CD14-positive monocyte (primary cell): ENCODE results near the gene NMB. TPM values are rescaled to one million over a fixed set of nuclear protein-coding genes. Genes with fewer than 3 reads are reported as not detected.

Source experiments
- DNase-seq, 3 donors: peaks; one replicate each; pipeline ENCODE4 v3.0.0-alpha.2; 2011 to 2022
- H2AFZ ChIP-seq: 2 replicates; pipeline ENCODE4 v1.6.0; 2012; ENCODE audit warnings: mild to moderate bottlenecking, low read depth, low read length, inconsistent platforms; ENCODE audit not compliant: insufficient read depth, poor library complexity, severe bottlenecking
- H3K27ac ChIP-seq, 2 donors: 1 replicate in 1 of 2; 2 replicates in 1 of 2; pipeline ENCODE4 v1.5.1; 2012 to 2013; ENCODE audit warnings: low read length in 2 of 2, control low read depth in 1 of 2, inconsistent platforms in 1 of 2, low read depth in 1 of 2, mild to moderate bottlenecking in 1 of 2
- H3K27me3 ChIP-seq, 2 donors: one replicate each; pipeline versions ENCODE4 v1.6.0 to v1.6.1; 2011 to 2013; ENCODE audit warnings: low read length in 2 of 2; ENCODE audit not compliant: control insufficient read depth in 2 of 2, insufficient read depth in 2 of 2
- H3K36me3 ChIP-seq, 2 donors: replicated peaks in 1 of 2; 1 replicate in 1 of 2; 2 replicates in 1 of 2; pipeline versions ENCODE4 v1.5.1 to v1.6.1; 2012 to 2013; ENCODE audit warnings: low read length in 2 of 2, control low read depth in 1 of 2, inconsistent platforms in 1 of 2, mild to moderate bottlenecking in 1 of 2; ENCODE audit not compliant: insufficient read depth in 2 of 2, control insufficient read depth in 1 of 2
- H3K4me1 ChIP-seq, 2 donors: 1 replicate in 1 of 2; 2 replicates in 1 of 2; pipeline versions ENCODE4 v1.5.1 to v1.6.1; 2012 to 2013; ENCODE audit warnings: low read length in 2 of 2, control low read depth in 1 of 2, inconsistent platforms in 1 of 2, mild to moderate bottlenecking in 1 of 2, moderate library complexity in 1 of 2; ENCODE audit not compliant: insufficient read depth in 2 of 2, control insufficient read depth in 1 of 2
- H3K4me2 ChIP-seq: replicated peaks from 2 replicates; pipeline ENCODE3; 2012; ENCODE audit warnings: low read length, moderate library complexity, mild to moderate bottlenecking; ENCODE audit not compliant: poor library complexity, severe bottlenecking; ENCODE audit errors: extremely low read depth
- H3K4me3 ChIP-seq, 3 experiments: fragments of 200-600 bp in 1 of 3; sonication (generic) in 1 of 3; replicated peaks in 1 of 3; 1 replicate in 2 of 3; 2 replicates in 1 of 3; pipeline ENCODE4 v1.5.1; 2011 to 2013; ENCODE audit warnings: low read length in 3 of 3, mild to moderate bottlenecking in 3 of 3, control low read depth in 2 of 3, low read depth in 2 of 3, inconsistent platforms in 1 of 3, moderate library complexity in 1 of 3
- H3K79me2 ChIP-seq: 2 replicates; pipeline ENCODE4 v1.6.0; 2012; ENCODE audit warnings: mild to moderate bottlenecking, control low read depth, inconsistent platforms, low read length, moderate library complexity; ENCODE audit not compliant: insufficient read depth
- H3K9ac ChIP-seq: 2 replicates; pipeline ENCODE4 v1.6.0; 2017; ENCODE audit warnings: low read length, mild to moderate bottlenecking; ENCODE audit not compliant: insufficient read depth, poor library complexity, severe bottlenecking
- H3K9me3 ChIP-seq, 2 donors: replicated peaks in 1 of 2; 1 replicate in 1 of 2; 2 replicates in 1 of 2; pipeline versions ENCODE4 v1.5.1 to v1.6.1; 2012 to 2013; ENCODE audit warnings: low read length in 2 of 2, control low read depth in 1 of 2; ENCODE audit not compliant: control insufficient read depth in 1 of 2, insufficient read depth in 1 of 2
- H4K20me1 ChIP-seq: 2 replicates; pipeline ENCODE4 v1.6.0; 2012; ENCODE audit warnings: mild to moderate bottlenecking, low read length, control low read depth, moderate library complexity; ENCODE audit not compliant: insufficient read depth
- H3K27ac Mint-ChIP-seq, 7 donors: one replicate each; pipeline ENCODE4 v1.8.0; 2020; ENCODE audit warnings: mild to moderate bottlenecking in 7 of 7, mixed read lengths in 7 of 7, moderate library complexity in 6 of 7, inconsistent platforms in 2 of 7
- H3K27me3 Mint-ChIP-seq, 3 donors: one replicate each; pipeline ENCODE4 v1.8.0; 2021 to 2022; ENCODE audit warnings: low read depth in 3 of 3, mild to moderate bottlenecking in 3 of 3, mixed read lengths in 3 of 3, moderate library complexity in 3 of 3, inconsistent platforms in 1 of 3
- H3K36me3 Mint-ChIP-seq, 2 donors: one replicate each; pipeline ENCODE4 v1.8.0; 2020; ENCODE audit warnings: mixed read lengths in 2 of 2, inconsistent platforms in 1 of 2, mild to moderate bottlenecking in 1 of 2
- H3K4me1 Mint-ChIP-seq: one replicate; pipeline ENCODE4 v1.8.0; 2020; ENCODE audit warnings: mild to moderate bottlenecking, mixed read lengths
- H3K4me3 Mint-ChIP-seq, 2 donors: one replicate each; pipeline ENCODE4 v1.8.0; 2020; ENCODE audit warnings: mild to moderate bottlenecking in 2 of 2, mixed read lengths in 2 of 2, moderate library complexity in 1 of 2
- H3K9me3 Mint-ChIP-seq, 7 donors: one replicate each; pipeline ENCODE4 v1.8.0; 2020 to 2022; ENCODE audit warnings: mixed read lengths in 7 of 7, mild to moderate bottlenecking in 6 of 7, moderate library complexity in 6 of 7, inconsistent platforms in 2 of 7
- CTCF ChIP-seq: fragments of 200-600 bp; IDR thresholded peaks from one replicate; pipeline ENCODE4 v1.8.0; 2022; ENCODE audit warnings: antibody characterized with exemption, mild to moderate bottlenecking
- WGBS: methylation state at CpG from one replicate; pipeline ENCODE4 v1.1.5; 2013; ENCODE audit warnings: missing lambda C conversion rate; ENCODE audit not compliant: insufficient coverage; 5-methylcytosine and 5-hydroxymethylcytosine counted together
- intact Hi-C, 2 donors: fragments of 100-400 bp; cut with micrococcal nuclease; formaldehyde crosslinking; loops; one replicate each; pipeline versions ENCODE4 v1.15.0 to v1.15.1; 2023
- polyA plus RNA-seq, 3 donors: library from polyadenylated mRNA; depleted of rRNA in 1 of 3; unstranded in 2 of 3; stranded (reverse) in 1 of 3; fragments of 300-500 nt in 2 of 3; fragments of >200 nt in 1 of 3; fragmentation: Illumina TruSeq in 2 of 3; gene quantifications; 1 replicate in 2 of 3; 2 replicates in 1 of 3; pipeline ENCODE4 v1.2.3, GENCODE V29; 2012 to 2021

NMB gene
- polyA plus RNA-seq, 3 donors: 0.45 to 0.81 (median 0.56) TPM

GRCh38 chr15:84685304-84685703 is 27.3 kb upstream of the NMB start:
- peaks cover 12% of the 10 kb centered on the region for H3K4me1 Mint-ChIP-seq
- no peaks in the 10 kb centered on the region for H3K27me3 Mint-ChIP-seq
- H3K4me3 Mint-ChIP-seq: no peak overlapping the region
- DNase-seq: peak; percentile 36 to 67 (median 50)
- Histone ChIP-seq H3K36me3 (peaks cover 42 to 91% of the 10 kb centered on the region in 2 donors), H3K4me2 (no peak overlapping the region), H4K20me1 (peaks cover 77% of the 10 kb centered on the region), H3K4me1 (peaks cover 0 to 7% of the 10 kb centered on the region in 2 donors), H3K27ac (peak overlapping the region in 1 of 2 donors; percentile 31), H2AFZ (no peak overlapping the region), H3K79me2 (peaks cover 84% of the 10 kb centered on the region), H3K9ac (no peak overlapping the region), H3K4me3 (no peak overlapping the region), H3K27me3 (no peaks in the 10 kb centered on the region), H3K9me3 (no peaks in the 10 kb centered on the region)
- H3K9me3 Mint-ChIP-seq: peaks cover 0 to 4% (median 0%) of the 10 kb centered on the region in 7 donors
- H3K27ac Mint-ChIP-seq: peak overlapping the region; percentile 27 to 88 (median 76)
- 100% methylated on average over 3 of the region's 5 CpGs for WGBS
- intact Hi-C loops: no loop called here
- TF ChIP-seq CTCF: no peak
- peaks cover 57 to 82% of the 10 kb centered on the region in 2 donors for H3K36me3 Mint-ChIP-seq

GRCh38 chr15:84684092-84684491 is 26.1 kb upstream of the NMB start:
- H3K27ac Mint-ChIP-seq: peak overlapping the region in 2 of 7 donors; percentile 19 to 78
- H3K9me3 ChIP-seq: no peaks in the 10 kb centered on the region
- H3K4me1 ChIP-seq: peaks cover 0 to 7% of the 10 kb centered on the region in 2 donors
- H3K27me3 Mint-ChIP-seq: no peaks in the 10 kb centered on the region
- peaks cover 76% of the 10 kb centered on the region for H4K20me1 ChIP-seq
- peak; percentile 17 to 71 (median 22) for DNase-seq
- H3K9me3 Mint-ChIP-seq: peaks cover 0 to 4% (median 0%) of the 10 kb centered on the region in 7 donors
- H3K36me3 ChIP-seq: peaks cover 48 to 92% of the 10 kb centered on the region in 2 donors
- no peak overlapping the region for H3K4me3 ChIP-seq
- peaks cover 84% of the 10 kb centered on the region for H3K79me2 ChIP-seq
- H3K4me2 ChIP-seq: no peak overlapping the region
- H3K4me3 Mint-ChIP-seq: no peak overlapping the region
- H2AFZ ChIP-seq: no peak overlapping the region
- H3K4me1 Mint-ChIP-seq: peaks cover 12% of the 10 kb centered on the region
- H3K27me3 ChIP-seq: no peaks in the 10 kb centered on the region
- intact Hi-C loops: no loop called here
- WGBS: no CpG with 5 or more reads among the region's 1 CpG
- peaks cover 58 to 88% of the 10 kb centered on the region in 2 donors for H3K36me3 Mint-ChIP-seq
- H3K27ac ChIP-seq: no peak overlapping the region
- no peak overlapping the region for H3K9ac ChIP-seq
- TF ChIP-seq CTCF: peak; percentile 11
